H4 (cell line): ENCODE data around the gene IGIP. TPM values are rescaled to one million over a fixed set of nuclear protein-coding genes. Genes with fewer than 3 reads are reported as not detected.

Source experiments
- DNase-seq: peaks from one replicate; pipeline ENCODE4 v3.0.0-alpha.2; 2015; ENCODE audit warnings: low spot score
- total RNA-seq: library from RNA; depleted of rRNA; stranded (reverse); fragments of >200 nt; shearing (Covaris generic); gene quantifications from 2 replicates; pipeline ENCODE4 v1.2.3, GENCODE V29; 2014; rRNA removed

The IGIP gene
- total RNA-seq = 1.9 and 2.1 TPM in 2 replicates

- DNase-seq = no peak
Measured at GRCh38 chr5:140125637-140126036, at the start of gene IGIP. Gene IGIP, plus strand, starts transcription at chr5:140125937. Its CDS starts 2,540 bp downstream, at chr5:140128477.

- DNase-seq = no peak
Measured at GRCh38 chr5:140076142-140076541, 49.6 kb upstream of the IGIP start.

GRCh38 chr5:140076788-140077187 is 48.9 kb upstream of the IGIP start:
- no peak for DNase-seq

- DNase-seq = no peak
Measured at GRCh38 chr5:140083120-140083519, 42.6 kb upstream of the IGIP start.

GRCh38 chr5:140083650-140084049 is 42.1 kb upstream of the IGIP start:
- DNase-seq = no peak

- DNase-seq = no peak
Measured at GRCh38 chr5:140084541-140084940, 41.2 kb upstream of the IGIP start.

GRCh38 chr5:140090251-140090650 is 35.5 kb upstream of the IGIP start:
- no peak for DNase-seq

- no peak for DNase-seq
Measured at GRCh38 chr5:140093179-140093578, 32.6 kb upstream of the IGIP start.

GRCh38 chr5:140093866-140094265 is 31.9 kb upstream of the IGIP start:
- no peak for DNase-seq

- DNase-seq = no peak
Measured at GRCh38 chr5:140094889-140095288, 30.8 kb upstream of the IGIP start.

- no peak for DNase-seq
Measured at GRCh38 chr5:140101179-140101578, 24.6 kb upstream of the IGIP start.

GRCh38 chr5:140103154-140103553 is 22.6 kb upstream of the IGIP start:
- no peak for DNase-seq

- DNase-seq = no peak
Measured at GRCh38 chr5:140104100-140104499, 21.6 kb upstream of the IGIP start.

- DNase-seq = no peak
Measured at GRCh38 chr5:140106101-140106500, 19.6 kb upstream of the IGIP start.

GRCh38 chr5:140106805-140107311 is 18.9 kb upstream of the IGIP start:
- DNase-seq = no peak

- peak; percentile 88 for DNase-seq
Measured at GRCh38 chr5:140107312-140108092, 18.2 kb upstream of the IGIP start.

- no peak for DNase-seq
Measured at GRCh38 chr5:140108093-140109017, 17.4 kb upstream of the IGIP start.

- DNase-seq = no peak
Measured at GRCh38 chr5:140109018-140109758, 16.5 kb upstream of the IGIP start.

GRCh38 chr5:140109759-140110645 is 15.7 kb upstream of the IGIP start:
- DNase-seq = no peak

GRCh38 chr5:140110646-140110957 is 15.1 kb upstream of the IGIP start:
- DNase-seq = no peak
